HG03039 (cell line): ENCODE measurements around the gene IFT88.

Source experiments
- ATAC-seq: cut with Tn5 transposase; IDR thresholded peaks from one replicate; pipeline ENCODE4 v1.9.1; 2021; ENCODE audit warnings: mild to moderate bottlenecking, moderate library complexity; ENCODE audit not compliant: unreplicated experiment

Gene IFT88

DNA sequence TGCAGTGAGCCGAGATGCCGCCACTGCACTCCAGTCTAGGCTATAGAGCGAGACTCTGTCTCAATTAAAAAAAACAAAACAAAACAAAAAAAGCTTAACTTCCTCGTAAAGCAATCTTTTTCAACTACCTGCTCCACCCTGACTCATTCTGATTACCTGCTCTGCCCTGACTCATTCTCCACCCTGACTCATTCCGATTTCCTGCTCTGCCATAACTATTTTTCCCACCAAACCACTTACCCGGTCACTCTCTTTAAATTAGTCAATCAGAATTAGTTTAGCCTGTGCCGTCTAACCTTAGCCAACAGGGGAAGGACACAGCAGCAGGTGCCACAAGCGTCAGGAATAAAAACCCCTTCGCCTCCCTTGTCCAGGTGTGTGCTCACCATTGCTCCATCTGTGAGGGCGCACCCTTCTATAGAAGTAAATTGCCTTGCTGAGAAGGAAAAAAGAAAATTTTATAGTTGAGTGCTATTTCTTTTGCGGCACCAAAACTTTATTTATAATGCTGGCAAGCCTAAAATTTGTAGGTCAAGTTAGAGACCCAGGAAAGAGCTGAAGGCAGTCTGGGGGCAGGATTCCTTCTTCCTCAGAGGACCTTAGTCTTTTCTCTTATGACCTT, 1.7 kb upstream of the IFT88 start:
- ATAC-seq: no peak

- ATAC-seq: peak; percentile 15
Measured at GRCh38 chr13:20566468-20566897, 474 bp upstream of the IFT88 start.

GRCh38 chr13:20567881-20568528, 1.0 kb downstream of the IFT88 start:
- no peak for ATAC-seq

- no peak for ATAC-seq
Measured at GRCh38 chr13:20570517-20570916, 3.6 kb downstream of the IFT88 start.

DNA sequence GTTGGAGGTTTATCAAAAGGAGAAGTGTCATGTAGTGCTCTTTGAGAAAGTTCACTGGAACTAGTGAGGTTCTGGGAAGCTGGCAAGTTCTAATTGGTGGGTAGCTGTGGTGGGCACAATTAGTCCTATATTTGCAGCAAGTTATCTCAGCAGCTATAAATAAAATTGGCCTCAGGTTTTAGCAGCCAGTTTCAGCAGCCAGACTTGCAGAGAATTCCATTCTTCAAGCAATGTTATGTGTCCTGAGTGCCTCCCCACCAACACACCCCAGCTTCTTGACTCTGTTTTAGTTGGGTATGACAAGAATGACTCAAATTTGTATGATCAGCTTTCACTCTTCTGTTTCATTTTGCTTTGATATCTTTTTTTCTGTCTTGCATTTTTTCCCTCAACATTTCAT, 4.7 kb downstream of the IFT88 start:
- no peak for ATAC-seq

DNA sequence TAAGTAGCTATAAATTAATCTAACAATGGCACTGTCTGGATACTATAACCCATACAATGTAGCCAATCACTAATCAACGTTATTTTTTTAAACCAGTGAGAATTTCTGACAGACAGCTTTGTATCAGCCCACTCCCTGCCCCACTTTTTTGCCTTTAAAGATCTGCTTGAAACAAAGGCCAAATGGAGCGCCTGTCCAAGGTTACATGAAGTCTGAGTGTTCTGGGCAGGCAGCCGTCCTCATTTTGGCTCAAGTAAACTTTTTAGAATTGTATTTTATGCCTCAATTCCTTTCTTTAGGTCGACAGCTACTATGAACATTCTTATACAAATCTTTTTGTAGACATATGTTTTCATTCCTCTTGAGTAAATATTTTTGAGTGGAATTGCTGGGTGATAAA, 6.2 kb downstream of the IFT88 start:
- no peak for ATAC-seq

DNA sequence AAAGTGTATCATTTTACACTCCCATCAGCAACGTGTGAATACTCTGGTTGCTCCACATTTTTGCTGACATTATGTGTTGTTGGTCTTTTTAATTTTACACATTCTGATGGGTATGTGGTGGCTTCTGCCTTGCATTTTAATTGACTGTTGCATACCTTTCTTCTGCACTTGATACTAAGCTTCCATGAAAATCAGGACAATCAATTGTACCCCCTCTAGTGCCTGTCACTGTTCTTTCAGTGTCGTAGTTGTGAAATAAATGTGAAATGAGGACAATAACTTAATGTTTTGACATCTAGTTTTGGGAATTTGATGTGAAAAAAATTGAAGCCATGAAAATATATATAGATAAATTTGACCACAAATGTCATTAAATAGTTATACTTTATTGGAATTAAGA, 6.7 kb downstream of the IFT88 start:
- no peak for ATAC-seq

- no peak for ATAC-seq
Measured at GRCh38 chr13:20579191-20579590, 12.2 kb downstream of the IFT88 start.

GRCh38 chr13:20580257-20580656, 13.3 kb downstream of the IFT88 start:
- ATAC-seq: no peak

DNA sequence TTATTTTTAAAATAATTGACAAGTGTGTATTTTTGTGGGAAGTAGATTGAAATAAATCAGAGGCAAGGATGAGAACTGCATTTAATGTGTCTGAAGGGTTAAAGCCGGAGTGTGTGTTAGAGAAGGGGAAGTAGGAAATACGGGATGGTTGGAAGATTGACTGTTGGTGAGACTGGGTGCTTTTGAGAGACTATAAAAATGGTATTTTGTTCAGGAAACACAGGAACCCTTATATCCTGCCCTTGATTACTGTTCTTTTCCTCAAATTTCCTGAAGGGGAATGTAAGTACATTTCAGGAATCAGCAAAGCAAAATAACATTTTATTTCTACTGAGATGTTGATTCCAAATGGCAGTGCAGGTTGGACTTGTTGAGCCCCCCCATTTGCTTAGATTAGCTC, 15.1 kb downstream of the IFT88 start:
- ATAC-seq: no peak

- ATAC-seq: no peak
Measured at GRCh38 chr13:20583803-20584293, 16.9 kb downstream of the IFT88 start.

GRCh38 chr13:20585371-20585770, 18.4 kb downstream of the IFT88 start:
- no peak for ATAC-seq

DNA sequence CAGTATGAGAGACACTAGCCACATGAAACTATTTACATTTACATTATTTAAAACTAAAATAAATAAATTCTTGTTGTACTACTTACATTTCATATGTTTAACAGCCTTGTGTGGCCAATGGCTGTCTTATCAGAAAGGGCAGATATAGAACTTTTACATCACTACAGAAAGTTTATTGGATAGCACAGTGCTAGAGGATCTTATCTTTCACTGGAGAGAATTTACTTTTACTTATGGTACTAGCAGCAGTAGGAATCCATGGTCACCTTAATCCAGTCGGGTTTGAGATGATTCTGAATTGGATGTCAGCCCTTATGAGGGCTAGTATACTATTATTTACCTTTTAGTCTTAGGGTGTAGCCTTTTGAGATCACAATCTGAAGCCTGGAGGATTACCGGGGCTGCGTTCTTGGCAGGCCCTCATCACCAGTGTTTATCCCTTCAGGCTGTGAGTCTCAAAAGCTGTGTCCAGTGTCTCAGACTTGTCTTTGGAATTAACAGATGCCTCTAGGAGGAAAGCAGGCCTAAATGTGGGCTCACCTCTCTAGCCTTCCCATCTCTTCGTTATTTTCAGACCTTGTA, 21.7 kb downstream of the IFT88 start:
- no peak for ATAC-seq

DNA sequence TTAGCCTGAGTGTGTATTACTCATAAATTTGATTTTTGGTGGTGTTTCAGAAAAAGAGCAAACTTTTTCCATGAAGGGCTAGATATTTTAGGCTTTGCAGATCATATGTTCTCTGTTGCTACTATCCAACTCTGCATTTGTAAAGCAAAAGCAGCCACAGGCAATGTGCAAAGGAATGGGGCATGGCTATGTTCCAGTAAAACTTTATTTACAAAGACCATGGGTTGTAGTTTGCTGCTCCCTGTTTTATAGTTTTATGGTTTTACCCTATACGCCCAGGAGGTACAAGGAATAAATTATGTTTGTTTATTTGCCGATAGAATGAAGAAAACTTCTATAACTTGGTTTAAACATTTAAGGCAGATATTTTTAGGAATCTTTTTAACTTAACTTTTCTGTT, 23.6 kb downstream of the IFT88 start:
- no peak for ATAC-seq

DNA sequence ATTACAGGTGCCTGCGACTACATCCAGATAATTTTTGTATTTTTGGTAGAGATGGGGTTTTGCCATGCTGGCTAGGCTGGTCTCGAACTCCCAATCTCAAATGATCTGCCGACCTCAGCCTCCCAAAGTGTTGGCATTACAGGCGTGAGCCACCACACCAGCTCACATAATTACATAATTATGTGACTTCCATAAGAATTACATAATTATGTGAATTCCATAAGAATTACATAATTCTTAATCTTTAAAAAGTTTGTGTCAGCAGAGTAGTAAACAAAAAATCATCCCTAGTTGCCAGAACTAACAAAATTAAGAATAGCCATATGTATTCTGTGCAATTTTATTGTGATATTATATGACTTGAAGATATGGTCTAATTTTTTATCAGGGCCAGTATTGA, 25.6 kb downstream of the IFT88 start:
- no peak for ATAC-seq

DNA sequence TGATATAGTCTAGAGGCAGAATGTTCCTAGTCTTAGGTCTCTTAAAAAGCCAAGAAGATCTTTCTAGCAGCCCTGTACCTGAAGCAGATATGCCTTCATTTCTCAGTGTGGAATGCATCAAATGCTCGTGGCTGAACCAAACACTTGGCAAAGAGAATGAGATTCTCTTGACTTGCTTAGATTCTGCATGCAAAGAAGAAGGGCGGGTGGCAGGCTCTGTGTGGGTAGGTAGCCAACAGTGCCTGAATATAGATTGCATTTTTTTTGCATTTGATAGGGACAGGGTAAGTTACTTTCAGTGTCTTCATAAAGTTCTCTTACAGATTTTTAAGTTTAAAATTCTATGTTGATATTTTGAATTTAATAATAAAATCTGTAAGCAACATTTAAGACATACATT, 27.3 kb downstream of the IFT88 start:
- no peak for ATAC-seq

- no peak for ATAC-seq
Measured at GRCh38 chr13:20607015-20607414, 40.1 kb downstream of the IFT88 start.

DNA sequence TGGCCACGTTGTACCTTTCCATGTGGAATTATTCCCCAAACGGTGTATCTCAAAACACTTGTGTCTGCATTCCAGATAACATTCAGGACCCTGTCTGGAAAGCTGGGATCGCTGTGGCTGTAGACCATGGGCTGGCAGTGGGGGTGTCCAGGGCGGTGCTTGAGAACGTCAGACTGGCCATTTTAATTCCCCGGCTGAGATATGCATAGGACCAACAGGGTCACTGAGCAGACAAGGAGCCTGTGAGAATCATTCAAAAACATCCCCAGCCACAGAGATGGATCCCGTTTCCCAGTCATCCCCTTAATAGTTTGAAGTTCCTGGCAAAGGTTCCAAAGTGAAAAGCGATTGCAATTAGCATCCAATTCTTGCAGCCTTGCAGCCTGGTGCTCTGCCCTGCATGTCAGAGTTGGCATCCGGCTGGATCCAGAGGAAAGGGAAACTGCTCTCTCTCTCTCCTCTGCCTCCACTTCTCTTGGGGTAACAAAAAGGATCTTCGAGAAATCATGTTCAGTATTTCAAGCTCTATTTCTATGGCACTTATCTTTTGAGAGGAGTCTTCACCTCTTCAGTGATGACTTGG, 41.6 kb downstream of the IFT88 start:
- ATAC-seq: no peak

DNA sequence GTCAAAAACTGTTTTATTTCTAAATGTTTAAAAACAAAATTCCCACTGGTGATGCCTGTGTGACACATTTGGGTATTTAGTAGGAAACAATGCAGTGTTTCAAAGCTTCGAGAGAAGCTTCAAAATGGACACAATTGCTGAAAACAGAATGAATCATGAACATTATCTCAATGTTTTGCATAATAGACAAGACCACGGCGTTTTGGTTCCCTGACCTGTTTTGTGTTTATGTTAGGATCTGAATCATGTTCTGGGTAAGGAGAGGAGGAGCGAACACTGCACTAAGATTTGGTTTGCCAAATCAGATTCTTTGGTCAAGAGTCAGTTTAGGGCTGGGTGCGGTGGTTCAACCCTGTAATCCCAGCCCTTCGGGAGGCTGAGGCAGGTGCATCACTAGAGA, 42.2 kb downstream of the IFT88 start:
- ATAC-seq: no peak

DNA sequence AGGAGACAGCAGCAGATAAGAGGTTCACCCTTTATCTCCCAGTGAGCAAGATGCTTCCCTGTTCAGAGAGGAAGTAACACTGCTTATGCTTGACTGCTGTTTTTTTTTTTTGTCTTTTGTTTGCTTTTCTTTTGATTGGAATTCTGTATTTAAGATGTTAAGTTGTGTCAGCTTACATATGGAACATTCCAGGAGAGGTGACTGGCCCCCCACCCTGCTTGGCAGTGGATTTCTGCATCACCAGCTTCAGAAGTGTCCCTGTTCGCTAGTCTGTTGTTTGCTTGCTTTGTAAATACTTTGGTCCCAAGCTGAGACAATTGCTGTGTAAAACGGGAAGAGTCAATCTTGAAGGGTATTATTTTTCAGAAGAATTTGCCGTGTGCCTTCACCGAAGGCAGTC, 43.0 kb downstream of the IFT88 start:
- no peak for ATAC-seq

DNA sequence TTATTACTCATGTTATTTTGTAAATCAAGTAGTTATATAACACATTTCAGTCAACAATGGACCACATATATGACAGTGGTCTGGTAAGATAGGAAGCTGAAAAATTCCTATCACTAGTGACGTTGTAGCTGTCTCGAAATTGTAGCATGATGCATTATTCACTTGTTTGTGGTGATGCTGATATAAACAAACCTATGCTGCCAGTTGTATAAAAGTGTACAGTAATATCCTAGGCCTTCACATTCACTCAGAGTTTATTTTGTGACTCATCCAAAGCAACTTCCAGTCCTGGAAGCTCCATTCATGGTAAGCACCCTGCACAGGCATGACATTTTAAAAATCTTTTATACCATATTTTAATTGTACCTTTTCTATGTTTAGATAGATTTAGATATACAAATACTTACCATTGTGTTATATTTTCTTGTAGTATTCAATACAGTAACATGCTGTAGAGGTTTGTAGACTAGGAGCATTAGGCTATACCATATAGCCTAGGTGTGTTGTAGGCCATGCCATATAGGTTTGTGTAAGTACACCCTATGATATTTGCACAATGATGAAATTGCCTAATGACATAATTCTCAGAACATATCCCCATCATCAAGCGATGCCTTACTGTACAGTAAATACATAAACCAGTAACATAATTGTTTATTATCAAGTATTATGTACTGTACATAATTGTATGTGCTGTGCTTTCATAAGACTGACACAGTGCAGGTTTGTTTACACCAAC, 49.3 kb downstream of the IFT88 start:
- ATAC-seq: no peak
